GM13976 (cell line): ENCODE measurements around the gene KDM5A.

Experiments used
- DNase-seq: peaks from one replicate; pipeline ENCODE4 v3.0.0; 2012; ENCODE audit warnings: low spot score
- in situ Hi-C: fragments of 300-500 bp; cut with MboI; formaldehyde crosslinking; loops from one replicate; pipeline ENCODE4 v1.12.0; 2022; ENCODE audit warnings: low sequenced_read_pairs, mixed read lengths, inconsistent platforms; ENCODE audit not compliant: unreplicated experiment
- TF ChIP-seq, protein P1 (sequence below): IDR thresholded peaks from 2 replicates; pipeline ENCODE4 v1.5.1; 2012; ENCODE audit warnings: borderline replicate concordance, mild to moderate bottlenecking; ENCODE audit not compliant: insufficient read depth; ENCODE audit errors: extremely low read depth, missing control alignments, control extremely low read depth

KDM5A gene

DNA sequence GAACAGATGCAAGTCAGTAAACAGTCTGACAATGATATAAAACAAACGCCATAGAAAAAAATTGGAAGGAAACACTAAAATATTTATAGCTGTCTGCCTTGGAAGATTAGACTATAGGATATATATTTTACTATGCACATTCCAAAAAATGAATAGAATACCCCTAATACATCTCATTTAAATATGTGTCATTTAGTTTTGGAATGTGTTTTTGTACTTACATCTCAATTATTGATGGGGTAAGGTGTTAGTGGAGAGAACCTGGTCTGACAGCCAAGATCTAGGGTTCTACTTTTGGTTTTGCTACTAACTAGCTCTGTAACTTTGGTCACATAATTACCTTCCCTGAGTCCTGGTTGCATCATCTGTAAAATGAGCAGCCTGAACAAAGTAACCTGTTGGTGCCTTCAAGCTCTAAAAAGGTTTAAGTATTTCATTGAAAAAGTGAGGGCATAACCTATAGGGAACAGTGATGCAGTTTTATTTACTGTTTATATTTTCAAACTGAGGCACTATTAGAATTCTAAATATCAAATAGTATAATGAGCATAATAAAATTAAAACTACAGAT is 97.9 kb downstream of the KDM5A start:
- TF ChIP-seq, protein P1, sequence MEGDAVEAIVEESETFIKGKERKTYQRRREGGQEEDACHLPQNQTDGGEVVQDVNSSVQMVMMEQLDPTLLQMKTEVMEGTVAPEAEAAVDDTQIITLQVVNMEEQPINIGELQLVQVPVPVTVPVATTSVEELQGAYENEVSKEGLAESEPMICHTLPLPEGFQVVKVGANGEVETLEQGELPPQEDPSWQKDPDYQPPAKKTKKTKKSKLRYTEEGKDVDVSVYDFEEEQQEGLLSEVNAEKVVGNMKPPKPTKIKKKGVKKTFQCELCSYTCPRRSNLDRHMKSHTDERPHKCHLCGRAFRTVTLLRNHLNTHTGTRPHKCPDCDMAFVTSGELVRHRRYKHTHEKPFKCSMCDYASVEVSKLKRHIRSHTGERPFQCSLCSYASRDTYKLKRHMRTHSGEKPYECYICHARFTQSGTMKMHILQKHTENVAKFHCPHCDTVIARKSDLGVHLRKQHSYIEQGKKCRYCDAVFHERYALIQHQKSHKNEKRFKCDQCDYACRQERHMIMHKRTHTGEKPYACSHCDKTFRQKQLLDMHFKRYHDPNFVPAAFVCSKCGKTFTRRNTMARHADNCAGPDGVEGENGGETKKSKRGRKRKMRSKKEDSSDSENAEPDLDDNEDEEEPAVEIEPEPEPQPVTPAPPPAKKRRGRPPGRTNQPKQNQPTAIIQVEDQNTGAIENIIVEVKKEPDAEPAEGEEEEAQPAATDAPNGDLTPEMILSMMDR: no peak
- no peak for DNase-seq

DNA sequence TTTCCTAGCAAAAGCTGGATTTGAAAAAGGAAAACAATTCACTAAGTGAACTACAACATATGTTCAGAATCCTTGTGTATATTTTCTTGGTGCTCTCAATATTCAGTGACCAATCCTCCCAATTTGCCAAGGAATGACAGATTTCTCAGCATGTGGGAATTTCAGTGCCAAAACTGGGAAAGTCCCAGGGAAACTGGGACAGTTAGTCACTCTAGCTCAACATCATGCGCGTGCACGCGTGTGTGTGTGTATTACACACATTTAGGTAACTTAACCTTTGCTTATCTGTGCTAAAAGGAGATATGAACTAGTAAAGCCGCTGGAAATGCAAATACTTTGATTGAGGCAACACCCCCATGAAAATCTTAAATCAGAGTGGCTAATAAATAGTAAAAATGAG is 100.4 kb downstream of the KDM5A start:
- in situ Hi-C loops: no loop called here
- DNase-seq: no peak
- TF ChIP-seq, protein P1: no peak

More for the DNA sequence above, 97.9 kb downstream of the KDM5A start:
- in situ Hi-C loops: no loop called here

DNA sequence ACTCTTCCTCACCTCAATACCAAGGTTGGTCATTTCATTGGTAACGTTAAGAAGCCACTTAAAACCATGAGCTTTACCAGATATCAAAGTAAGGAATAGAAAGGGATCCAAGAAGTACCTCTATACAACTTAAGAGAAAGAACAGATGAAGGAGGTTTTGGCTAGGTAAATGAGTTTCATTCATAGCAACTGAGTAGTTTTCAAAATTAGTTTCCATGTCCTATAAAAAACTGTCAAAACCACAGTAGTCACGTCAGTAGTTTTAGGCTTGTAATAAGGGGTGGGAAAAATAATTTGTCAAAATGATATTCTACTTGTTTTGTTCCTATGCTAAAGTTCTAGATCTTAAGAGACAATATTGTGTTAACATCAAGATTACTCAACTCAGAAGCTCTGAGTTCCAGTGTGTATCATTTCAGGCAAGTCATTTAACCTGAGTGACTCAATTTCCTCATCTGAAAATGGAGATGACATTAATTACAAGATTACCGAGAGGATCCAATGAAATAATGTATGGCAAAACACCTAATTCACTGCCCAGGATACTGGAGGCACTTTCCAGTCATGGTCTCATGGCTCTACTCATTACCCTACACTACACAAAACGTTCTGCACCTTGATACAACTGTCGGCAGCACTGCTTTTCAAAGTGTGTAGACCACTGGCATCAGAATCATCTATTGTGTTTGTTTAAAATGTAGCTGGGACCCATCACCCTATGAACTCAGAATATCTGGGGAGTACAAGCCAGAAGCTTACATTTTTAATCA is 102.4 kb downstream of the KDM5A start:
- in situ Hi-C loops: no loop called here
- TF ChIP-seq, protein P1: no peak
- DNase-seq: no peak

DNA sequence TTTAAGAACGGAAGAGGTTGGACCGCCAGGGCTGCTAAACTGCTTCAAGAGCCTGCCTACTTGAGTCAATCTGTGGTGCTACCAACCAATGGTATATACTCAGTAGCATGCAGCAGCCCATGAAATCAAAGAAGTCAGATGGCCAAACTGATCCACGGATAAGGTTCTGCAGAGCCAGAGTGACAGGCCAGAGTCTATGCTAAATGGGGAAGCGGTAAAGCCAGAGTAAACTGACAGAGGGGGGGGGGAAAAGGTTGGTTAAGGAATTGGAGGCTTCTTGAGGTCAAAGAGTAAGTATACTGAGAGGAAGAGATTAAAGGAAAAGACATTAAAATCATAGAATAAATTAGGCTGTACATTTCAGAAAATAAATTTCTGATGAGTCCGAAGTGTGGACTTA is 111.1 kb downstream of the KDM5A start:
- TF ChIP-seq, protein P1: no peak
- in situ Hi-C loops: no loop called here
- no peak for DNase-seq

DNA sequence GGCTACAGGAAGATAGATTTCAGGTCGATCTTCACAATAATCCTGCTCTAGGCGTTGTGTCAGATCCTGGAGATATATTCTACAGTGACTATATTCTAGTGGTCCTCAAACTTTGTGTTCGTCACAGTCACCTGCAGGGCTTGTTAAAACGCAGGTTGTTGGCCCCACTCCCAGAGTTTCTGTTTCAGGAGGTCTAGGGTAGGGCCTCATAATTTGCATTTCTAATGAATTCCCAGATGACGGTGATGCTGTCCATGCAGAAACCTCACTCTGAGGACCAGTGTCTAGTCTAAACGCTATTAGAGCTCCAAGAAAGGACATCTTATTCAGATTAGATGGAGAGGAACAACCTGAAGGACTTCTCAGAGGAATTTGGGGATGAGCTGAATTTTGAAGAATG is 113.3 kb downstream of the KDM5A start:
- no peak for DNase-seq
- TF ChIP-seq, protein P1: no peak
- in situ Hi-C loops: no loop called here

DNA sequence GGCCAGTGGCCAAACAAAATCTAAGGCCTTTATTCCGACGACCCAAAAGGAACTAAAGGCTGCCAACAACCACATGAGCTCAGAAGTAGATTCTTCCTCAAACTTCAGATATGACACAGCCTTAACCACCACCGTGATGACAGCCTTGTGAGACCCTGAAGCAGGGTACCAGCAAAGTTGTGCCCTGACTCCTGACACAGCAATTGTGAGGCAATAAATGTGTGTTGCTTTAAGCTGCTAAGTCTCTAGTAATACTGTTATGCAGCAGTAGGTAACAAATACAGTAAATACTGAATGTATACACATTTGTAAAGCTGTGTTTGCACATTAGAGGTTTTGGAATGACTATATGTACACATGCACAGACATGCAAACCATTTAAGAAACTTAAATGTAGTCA is 115.7 kb downstream of the KDM5A start:
- DNase-seq: no peak
- TF ChIP-seq, protein P1: no peak
- in situ Hi-C loops: no loop called here
